ENCODE results near the gene ZNF189.

The ZNF189 gene

GRCh38 chr9:101455656-101456240 is 57.1 kb downstream of the ZNF189 start:
- no peak for DNase-seq

- DNase-seq, result no peak
Observed at GRCh38 chr9:101457003-101457402, 58.4 kb downstream of the ZNF189 start.

- DNase-seq, result peak; percentile 69 to 72
Observed at GRCh38 chr9:101458963-101459631, 60.4 kb downstream of the ZNF189 start.
